H1 (cell line): ENCODE data around the gene CAMKK1. TPM values are rescaled to one million over a fixed set of nuclear protein-coding genes. Genes with fewer than 3 reads are reported as not detected.

Experiments used
- CTCF ChIA-PET: fragments of 300-600 bp; sonication (Branson Sonifier 250); formaldehyde crosslinking; loops from one replicate; lab custom pipeline; 2021; ENCODE audit not compliant: partially characterized antibody; lab: Charles Lee
- POLR2A ChIA-PET: fragments of 300-600 bp; sonication (Branson Sonifier 250); formaldehyde crosslinking; loops from one replicate; lab custom pipeline; 2021; ENCODE audit warnings: inconsistent platforms; ENCODE audit not compliant: partially characterized antibody; lab: Charles Lee
- DNase-seq, 2 experiments: peaks; one replicate each; pipeline versions ENCODE4 v3.0.0 to v3.0.0-alpha.2; 2010 to 2022; ENCODE audit warnings: low spot score in 2 of 2, low read depth in 1 of 2, mixed read lengths in 1 of 2
- FAIRE-seq: peaks from 2 replicates; lab custom pipeline; 2011; peaks lifted over from hg19 to GRCh38; lab: Jason Lieb, UNC
- H2AFZ ChIP-seq: 2 replicates; pipeline ENCODE4 v1.8.1; 2012; ENCODE audit warnings: low read length, inconsistent platforms
- H2AK5ac ChIP-seq: 2 replicates; pipeline ENCODE4 v1.6.1; 2013; ENCODE audit warnings: low read depth, low read length
- H2BK120ac ChIP-seq: replicated peaks from 2 replicates; pipeline ENCODE3; 2013; ENCODE audit warnings: low read depth, low read length, inconsistent platforms
- H2BK12ac ChIP-seq: 2 replicates; pipeline ENCODE4 v1.6.1; 2013; ENCODE audit warnings: low read depth, low read length
- H2BK15ac ChIP-seq: 2 replicates; pipeline ENCODE4 v1.6.1; 2013; ENCODE audit warnings: low read length
- H2BK20ac ChIP-seq: 2 replicates; pipeline ENCODE4 v1.6.1; 2013; ENCODE audit warnings: low read length
- H2BK5ac ChIP-seq: 2 replicates; pipeline ENCODE4 v1.6.1; 2013; ENCODE audit warnings: low read depth, low read length
- H3K14ac ChIP-seq: 2 replicates; pipeline ENCODE4 v1.6.1; 2013; ENCODE audit warnings: inconsistent platforms; ENCODE audit not compliant: insufficient read length
- H3K18ac ChIP-seq: 2 replicates; pipeline ENCODE4 v1.6.1; 2013; ENCODE audit warnings: low read length; ENCODE audit errors: extremely low read depth
- H3K23ac ChIP-seq: 2 replicates; pipeline ENCODE4 v1.6.1; 2013; ENCODE audit warnings: inconsistent platforms; ENCODE audit not compliant: insufficient read length
- H3K23me2 ChIP-seq: 2 replicates; pipeline ENCODE4 v1.6.1; 2013; ENCODE audit warnings: low read depth, low read length
- H3K27ac ChIP-seq: 2 replicates; pipeline ENCODE4 v1.6.1; 2011; ENCODE audit warnings: low read depth, low read length, inconsistent platforms
- H3K27me3 ChIP-seq, 4 experiments: replicated peaks in 1 of 4; 1 replicate in 1 of 4; 2 replicates in 3 of 4; pipeline versions ENCODE4 v1.6.1 to v1.8.1; 2011 to 2013; ENCODE audit warnings: low read length in 3 of 4, mild to moderate bottlenecking in 3 of 4, inconsistent platforms in 2 of 4, mixed read lengths in 2 of 4, moderate library complexity in 1 of 4; ENCODE audit not compliant: control insufficient read depth in 3 of 4, insufficient read depth in 3 of 4; ENCODE audit errors: extremely low read depth in 1 of 4
- H3K36me3 ChIP-seq, 4 experiments: 2 replicates each; pipeline versions ENCODE4 v1.6.1 to v1.8.1; 2011 to 2013; ENCODE audit warnings: mild to moderate bottlenecking in 4 of 4, low read length in 3 of 4, moderate library complexity in 2 of 4, control low read depth in 1 of 4, inconsistent platforms in 1 of 4; ENCODE audit not compliant: insufficient read depth in 4 of 4, control insufficient read depth in 2 of 4
- H3K4ac ChIP-seq: replicated peaks from 2 replicates; pipeline ENCODE3; 2013; ENCODE audit warnings: low read length, low read depth, mixed read lengths, inconsistent platforms; ENCODE audit not compliant: insufficient read length
- H3K4me1 ChIP-seq, 4 experiments: replicated peaks in 1 of 4; 1 replicate in 1 of 4; 2 replicates in 3 of 4; pipeline versions ENCODE4 v1.6.1 to v1.8.1; 2011 to 2013; ENCODE audit warnings: low read length in 3 of 4, inconsistent platforms in 2 of 4, mixed read lengths in 1 of 4; ENCODE audit not compliant: insufficient read depth in 4 of 4, control insufficient read depth in 3 of 4
- H3K4me2 ChIP-seq, 2 experiments: 2 replicates each; pipeline versions ENCODE4 v1.6.1 to v1.8.1; 2011 to 2013; ENCODE audit warnings: low read depth in 2 of 2, low read length in 2 of 2, control low read depth in 1 of 2, inconsistent platforms in 1 of 2, mild to moderate bottlenecking in 1 of 2; ENCODE audit not compliant: insufficient read depth in 1 of 2
- H3K4me3 ChIP-seq, 4 experiments: fragments of 200-600, 300-600 bp in 1 of 4; sonication (generic), shearing (Covaris generic), sonication (Bioruptor Twin) in 1 of 4; 2 replicates each; pipeline versions ENCODE4 v1.5.1 to v1.8.1; 2011 to 2016; ENCODE audit warnings: low read length in 4 of 4, low read depth in 3 of 4, control low read depth in 2 of 4, inconsistent platforms in 2 of 4, mild to moderate bottlenecking in 2 of 4, mixed read lengths in 1 of 4, moderate library complexity in 1 of 4; ENCODE audit not compliant: insufficient read depth in 2 of 4; ENCODE audit errors: extremely low read depth in 1 of 4
- H3K56ac ChIP-seq: replicated peaks from 2 replicates; pipeline ENCODE3; 2013; ENCODE audit warnings: low read depth, mild to moderate bottlenecking, mixed read lengths, low read length, inconsistent platforms; ENCODE audit not compliant: insufficient read length
- H3K79me1 ChIP-seq: 2 replicates; pipeline ENCODE4 v1.6.1; 2013; ENCODE audit warnings: low read depth, low read length, control low read depth
- H3K79me2 ChIP-seq, 2 experiments: 2 replicates each; pipeline versions ENCODE4 v1.6.1 to v1.8.1; 2012 to 2013; ENCODE audit warnings: low read length in 2 of 2, mild to moderate bottlenecking in 2 of 2, inconsistent platforms in 1 of 2; ENCODE audit not compliant: insufficient read depth in 2 of 2, control insufficient read depth in 1 of 2
- H3K9ac ChIP-seq, 4 experiments: replicated peaks in 1 of 4; 1 replicate in 1 of 4; 2 replicates in 3 of 4; pipeline versions ENCODE4 v1.6.1 to v1.8.1; 2011 to 2013; ENCODE audit warnings: low read depth in 3 of 4, low read length in 3 of 4, control low read depth in 2 of 4, mild to moderate bottlenecking in 2 of 4, moderate library complexity in 2 of 4, inconsistent platforms in 1 of 4; ENCODE audit errors: extremely low read depth in 1 of 4
- H3K9me3 ChIP-seq, 2 experiments: 2 replicates each; pipeline versions ENCODE4 v1.6.1 to v1.8.1; 2012 to 2013; ENCODE audit warnings: mild to moderate bottlenecking in 2 of 2, moderate library complexity in 2 of 2, control low read depth in 1 of 2, inconsistent platforms in 1 of 2, low read depth in 1 of 2, low read length in 1 of 2, mixed read lengths in 1 of 2; ENCODE audit not compliant: insufficient read depth in 2 of 2
- H4K20me1 ChIP-seq, 2 experiments: replicated peaks in 1 of 2; 2 replicates each; pipeline versions ENCODE3 to v1.8.1; 2011 to 2013; ENCODE audit warnings: inconsistent platforms in 2 of 2, low read length in 2 of 2, mild to moderate bottlenecking in 1 of 2; ENCODE audit not compliant: insufficient read depth in 2 of 2, control insufficient read depth in 1 of 2
- H4K5ac ChIP-seq: 2 replicates; pipeline ENCODE4 v1.6.1; 2013; ENCODE audit warnings: low read length, low read depth, mixed read lengths, inconsistent platforms; ENCODE audit not compliant: insufficient read length
- H4K8ac ChIP-seq: 2 replicates; pipeline ENCODE4 v1.8.0; 2013; ENCODE audit warnings: mild to moderate bottlenecking, moderate library complexity, low read length, inconsistent platforms; ENCODE audit not compliant: insufficient read depth; ENCODE audit errors: extremely low read depth
- H4K91ac ChIP-seq: replicated peaks from 2 replicates; pipeline ENCODE3; 2013; ENCODE audit warnings: low read length, mixed read lengths, inconsistent platforms; ENCODE audit not compliant: insufficient read length
- E2F6 ChIP-seq: IDR thresholded peaks from 2 replicates; pipeline ENCODE4 v1.6.1; 2012; ENCODE audit warnings: inconsistent platforms
- EP300 ChIP-seq, 2 experiments: IDR thresholded peaks; 1 replicate in 1 of 2; 2 replicates in 1 of 2; pipeline ENCODE4 v1.6.1; 2011 to 2012; ENCODE audit warnings: low read depth in 2 of 2, low read length in 2 of 2, mild to moderate bottlenecking in 2 of 2, borderline replicate concordance in 1 of 2, inconsistent platforms in 1 of 2, moderate library complexity in 1 of 2
- HDAC2 ChIP-seq, 2 experiments: fragments of 300-600 bp in 1 of 2; sonication (generic) in 1 of 2; IDR thresholded peaks; 2 replicates each; pipeline ENCODE4 v1.6.1; 2011 to 2012; ENCODE audit warnings: low read depth in 2 of 2, low read length in 2 of 2, mild to moderate bottlenecking in 2 of 2, moderate library complexity in 2 of 2, borderline replicate concordance in 1 of 2, inconsistent platforms in 1 of 2
- JUND ChIP-seq: IDR thresholded peaks from 2 replicates; pipeline ENCODE4 v1.6.1; 2011; ENCODE audit warnings: mild to moderate bottlenecking, improper control_type of control experiment, low read length
- MAX ChIP-seq: IDR thresholded peaks from 2 replicates; pipeline ENCODE4 v1.6.1; 2012; ENCODE audit warnings: inconsistent platforms
- RXRA ChIP-seq: IDR thresholded peaks from 2 replicates; pipeline ENCODE4 v1.6.1; 2011; ENCODE audit warnings: low read depth, mild to moderate bottlenecking, low read length, moderate library complexity; ENCODE audit not compliant: insufficient read depth
- SIN3A ChIP-seq, 2 experiments: IDR thresholded peaks in 1 of 2; conservative IDR thresholded peaks in 1 of 2; 2 replicates each; pipeline ENCODE4 v1.6.1; 2011 to 2012; ENCODE audit warnings: low read length in 2 of 2, improper control_type of control experiment in 1 of 2, low read depth in 1 of 2, mild to moderate bottlenecking in 1 of 2
- SIRT6 ChIP-seq: IDR thresholded peaks from one replicate; pipeline ENCODE4 v1.7.1; 2012; ENCODE audit warnings: low read length, inconsistent platforms
- SP1 ChIP-seq: IDR thresholded peaks from 2 replicates; pipeline ENCODE4 v1.6.1; 2011; ENCODE audit warnings: low read depth, low read length
- TBP ChIP-seq: IDR thresholded peaks from 2 replicates; pipeline ENCODE4 v1.6.1; 2011; ENCODE audit warnings: low read depth, low read length, improper control_type of control experiment
- WGBS, 2 experiments: shearing (Covaris generic) in 1 of 2; methylation state at CpG; one replicate each; pipeline versions ENCODE4 v1.1.6 to v1.1.7; 2013 to 2015; ENCODE audit warnings: low lambda C conversion rate in 2 of 2, mixed read lengths in 2 of 2, inconsistent platforms in 1 of 2, low coverage in 1 of 2, missing lambda C conversion rate in 1 of 2; ENCODE audit not compliant: insufficient replicate concordance in 2 of 2, insufficient coverage in 1 of 2, insufficient read length in 1 of 2; ENCODE audit errors: extremely low coverage in 1 of 2, missing lambda C conversion rate in 1 of 2; 5-methylcytosine and 5-hydroxymethylcytosine counted together
- polyA plus RNA-seq, 7 experiments: library from polyadenylated mRNA; depleted of rRNA in 3 of 7; stranded (reverse) in 5 of 7; unstranded in 2 of 7; fragments of >200 nt in 5 of 7; fragments of 200-250 nt in 2 of 7; gene quantifications; 1 replicate in 5 of 7; 2 replicates in 1 of 7; 4 replicates in 1 of 7; pipeline versions ENCODE4 v1.2.1 to v1.2.3, GENCODE V29; 2011 to 2013; ENCODE audit warnings: missing spikeins in 2 of 7, mixed read lengths in 2 of 7
- total RNA-seq: library from RNA; stranded (reverse); fragmentation: NEBNext Ultra II Directional; extraction: Animal tissue kit (Norgen Biotek cat#: 25700); gene quantifications from 2 replicates; pipeline ENCODE4 v1.2.1, GENCODE V29; 2021

The CAMKK1 gene
- total and polyA plus RNA-seq, 2 of the 8 experiments (the other 6 are each of a cell fraction or from before 2014, with no cell fraction given), result 7.1 to 7.6 TPM

GRCh38 chr17:3813171-3813570 is 79.7 kb downstream of the CAMKK1 start:
- Histone ChIP-seq H2BK120ac (no peak overlapping the region), H3K9ac (no peak overlapping the region)
- TF ChIP-seq EP300 (IDR thresholded peaks at IDR 0.05; ENCODE audit: borderline replicate concordance in 1 of 2, low read depth in 2 of 2, low read length in 2 of 2) (no peak), SIRT6 (no peak), TBP (no peak), E2F6 (no peak), SIN3A (conservative IDR thresholded peaks at IDR 0.05 in 1 of 2, IDR thresholded peaks at IDR 0.05 in 1 of 2; ENCODE audit: low read depth in 1 of 2, low read length in 2 of 2) (no peak), JUND (no peak), HDAC2 (IDR thresholded peaks at IDR 0.05; ENCODE audit: borderline replicate concordance in 1 of 2, low read depth in 2 of 2, low read length in 2 of 2) (no peak), RXRA (no peak), SP1 (no peak), MAX (no peak)
- TF ChIP-seq, all 59 proteins: peak for 0
- WGBS, 2 experiments, result 97% methylated on average over 15 of the region's 15 CpGs; no CpG with 5 or more reads in 1 of the 2 experiments
- Histone ChIP-seq H2AFZ (no peak overlapping the region), H3K36me3 (peaks cover 29 to 85% (median 59%) of the 10 kb centered on the region in 4 experiments), H3K4me2 (no peak overlapping the region), H3K4me3 (no peak overlapping the region), H4K5ac (no peak overlapping the region), H2BK12ac (no peak overlapping the region), H3K18ac (no peak overlapping the region), H3K79me2 (no peaks in the 10 kb centered on the region), H3K27ac (no peak overlapping the region), H3K9me3 (no peaks in the 10 kb centered on the region), H2BK15ac (no peak overlapping the region), H4K8ac (no peak overlapping the region), H2BK5ac (no peak overlapping the region), H3K23ac (no peak overlapping the region), H3K23me2 (no peaks in the 10 kb centered on the region; the same call in 1 of the 2 replicates), H2AK5ac (no peak overlapping the region), H3K14ac (no peak overlapping the region), H2BK20ac (no peak overlapping the region), H3K4me1 (no peaks in the 10 kb centered on the region), H3K79me1 (no peaks in the 10 kb centered on the region), H4K91ac (no peak overlapping the region), H3K4ac (no peak overlapping the region), H4K20me1 (peaks cover 0 to 5% of the 10 kb centered on the region in 2 experiments), H3K27me3 (no peaks in the 10 kb centered on the region), H3K56ac (no peak overlapping the region)
- DNase-seq (no peak), FAIRE-seq (no peak)
- ChIA-PET CTCF (interaction anchor here (1.6 to 3.2 kb wide), 3 partner anchors 13 to 79 kb away, joined by 4 to 17 read pairs (median 12); no protein-coding TSS in a partner anchor), POLR2A (no interaction called here)
